K562 (cell line): ENCODE measurements around the gene BMF. TPM values are rescaled to one million over a fixed set of nuclear protein-coding genes. Genes with fewer than 3 reads are reported as not detected.

Experiments
- ATAC-seq: fragments of 200-7000 bp; cut with Tn5 transposase; 3 replicates; pipeline ENCODE4 v1.9.1; 2020; ENCODE audit warnings: moderate library complexity
- BruUV-seq: library from RNA; stranded (reverse); fragments of 400-500 nt; replicated peaks from 2 replicates; lab custom pipeline; 2021; lab: Mats Ljungman, UMichigan
- CTCF ChIA-PET: fragments of 300-600 bp; formaldehyde crosslinking; extraction: SDS; loops from one replicate; lab custom pipeline; 2021; ENCODE audit warnings: low intra/inter-chr PET ratio; lab: Yijun Ruan, JAX
- POLR2A ChIA-PET: fragments of 300-600, 350-650 bp; sonication (Branson Sonifier 250); formaldehyde crosslinking; extraction: SDS; loops from one replicate; lab custom pipeline; 2021; ENCODE audit warnings: antibody characterized with exemption, inconsistent platforms; lab: Yijun Ruan, JAX
- DNase-seq, 4 experiments: peaks; one replicate each; pipeline versions ENCODE4 v3.0.0 to v3.0.0-alpha.2; 2011 to 2018; ENCODE audit warnings: low spot score in 3 of 4, mixed read lengths in 3 of 4; ENCODE audit errors: extremely low read depth in 1 of 4
- FAIRE-seq: peaks from 2 replicates; lab custom pipeline; 2011; peaks lifted over from hg19 to GRCh38; lab: Jason Lieb, UNC
- H2AFZ ChIP-seq: 2 replicates; pipeline ENCODE4 v1.6.0; 2011; ENCODE audit warnings: low read depth, low read length, control low read depth, inconsistent platforms
- H3K27ac ChIP-seq: fragments of 200-600 bp; 3 replicates; pipeline ENCODE4 v1.8.0; 2011; ENCODE audit warnings: low read depth, mild to moderate bottlenecking, control low read depth, inconsistent platforms, low read length, moderate library complexity, mixed read lengths; ENCODE audit errors: extremely low read depth
- H3K27me3 ChIP-seq, 2 experiments: fragments of 300-600 bp in 1 of 2; 2 replicates in 1 of 2; 3 replicates in 1 of 2; pipeline versions ENCODE4 v1.6.0 to v1.8.0; 2011; ENCODE audit warnings: inconsistent platforms in 2 of 2, low read length in 2 of 2, mild to moderate bottlenecking in 1 of 2, mixed read lengths in 1 of 2, moderate library complexity in 1 of 2; ENCODE audit not compliant: control insufficient read depth in 2 of 2, insufficient read depth in 2 of 2
- H3K36me3 ChIP-seq: fragments of 300-600 bp; 3 replicates; pipeline ENCODE4 v1.8.0; 2011; ENCODE audit warnings: mild to moderate bottlenecking, low read length, inconsistent platforms; ENCODE audit not compliant: control insufficient read depth, insufficient read depth
- H3K4me1 ChIP-seq, 2 experiments: fragments of 200-600 bp in 1 of 2; replicated peaks in 1 of 2; 2 replicates in 1 of 2; 3 replicates in 1 of 2; pipeline versions ENCODE4 v1.5.1 to v1.8.0; 2011; ENCODE audit warnings: inconsistent platforms in 2 of 2, low read length in 2 of 2, mild to moderate bottlenecking in 1 of 2, mixed read lengths in 1 of 2, moderate library complexity in 1 of 2; ENCODE audit not compliant: control insufficient read depth in 2 of 2, insufficient read depth in 2 of 2
- H3K4me2 ChIP-seq: 2 replicates; pipeline ENCODE4 v1.6.1; 2011; ENCODE audit warnings: low read length, control low read depth, inconsistent platforms, mixed read lengths; ENCODE audit not compliant: insufficient read depth
- H3K4me3 ChIP-seq: fragments of 200-600 bp; sonication (generic), shearing (Covaris generic); 2 replicates; pipeline ENCODE4 v1.5.1; 2016; ENCODE audit warnings: control low read depth, inconsistent platforms
- H3K79me2 ChIP-seq: fragments of 200-600 bp; 3 replicates; pipeline ENCODE4 v1.8.0; 2011; ENCODE audit warnings: low read length, inconsistent platforms; ENCODE audit not compliant: control insufficient read depth, insufficient read depth
- H3K9ac ChIP-seq, 2 experiments: 2 replicates each; pipeline versions ENCODE4 v1.6.0 to v1.6.1; 2011; ENCODE audit warnings: low read depth in 2 of 2, low read length in 2 of 2, control low read depth in 1 of 2, inconsistent platforms in 1 of 2, mild to moderate bottlenecking in 1 of 2, mixed read lengths in 1 of 2; ENCODE audit not compliant: insufficient read depth in 1 of 2
- H3K9me1 ChIP-seq: one replicate; pipeline ENCODE4 v1.6.0; 2011; ENCODE audit warnings: inconsistent platforms, mild to moderate bottlenecking, low read length, moderate library complexity; ENCODE audit not compliant: control insufficient read depth, insufficient read depth
- H3K9me3 ChIP-seq: replicated peaks from 2 replicates; pipeline ENCODE4 v1.5.1; 2011; ENCODE audit warnings: low read depth, low read length, inconsistent platforms; ENCODE audit not compliant: control insufficient read depth, insufficient read depth
- H4K20me1 ChIP-seq: replicated peaks from 2 replicates; pipeline ENCODE4 v1.6.1; 2011; ENCODE audit warnings: low read length, inconsistent platforms, mixed read lengths; ENCODE audit not compliant: control insufficient read depth, insufficient read depth
- NFIC ChIP-seq: fragments of 450-650 bp; IDR thresholded peaks from 2 replicates; pipeline ENCODE4 v1.6.1; 2017; ENCODE audit warnings: mild to moderate bottlenecking, inconsistent platforms
- POLR3A ChIP-seq: IDR thresholded peaks from 2 replicates; pipeline ENCODE4 v1.6.1; 2011; ENCODE audit warnings: borderline replicate concordance, mild to moderate bottlenecking, moderate library complexity; ENCODE audit not compliant: insufficient read length, insufficient read depth; ENCODE audit errors: extremely low read depth
- PTTG1 ChIP-seq: fragments of 450-650 bp; IDR thresholded peaks from 2 replicates; pipeline ENCODE4 v1.6.1; 2016; ENCODE audit warnings: low read depth, mild to moderate bottlenecking, missing genetic modification characterization, missing compliant biosample characterization
- RBM14 ChIP-seq: fragments of 200-400 bp; formaldehyde crosslinking; IDR thresholded peaks from 2 replicates; pipeline ENCODE4 v1.6.1; 2018; ENCODE audit warnings: low read depth, mild to moderate bottlenecking, low read length, moderate library complexity, borderline replicate concordance; ENCODE audit not compliant: insufficient read depth
- WGBS: fragments of 100-300 bp; shearing (Covaris generic); methylation state at CpG from one replicate; pipeline ENCODE4 v1.1.6; 2016; ENCODE audit warnings: low coverage, mixed read lengths; ENCODE audit not compliant: insufficient coverage; ENCODE audit errors: missing lambda C conversion rate; 5-methylcytosine and 5-hydroxymethylcytosine counted together
- in situ Hi-C: fragments of 300-500 bp; cut with MboI; formaldehyde crosslinking; loops from 4 replicates; pipeline ENCODE4 v1.15.0; 2018; ENCODE audit warnings: inconsistent platforms, mixed read lengths
- intact Hi-C: fragments of 100-400 bp; cut with micrococcal nuclease; formaldehyde crosslinking; loops from 2 replicates; pipeline ENCODE4 v1.14.2; 2022
- polyA plus RNA-seq, 8 experiments: library from polyadenylated mRNA; depleted of rRNA in 4 of 8; stranded (reverse) in 5 of 8; unstranded in 3 of 8; fragments of >200 nt; fragmentation: Nextera tagmentation in 2 of 8; fragmentation: Illumina TruSeq in 1 of 8; extraction: Ambion mirVana in 2 of 8; extraction: Trizol in 1 of 8; gene quantifications; 2 replicates each; pipeline versions ENCODE4 v1.2.1 to v1.2.3, GENCODE V29; 2011 to 2014; ENCODE audit warnings: inconsistent platforms in 1 of 8, missing spikeins in 1 of 8
- total RNA-seq, 7 experiments: library from RNA; depleted of rRNA in 6 of 7; stranded (reverse); fragments of >200 nt in 6 of 7; fragmentation: Illumina TruSeq in 2 of 7; extraction: Trizol in 2 of 7; gene quantifications; 2 replicates each; pipeline versions ENCODE4 v1.2.1 to v1.2.3, GENCODE V29; 2011 to 2021; ENCODE audit warnings: low replicate concordance in 1 of 7

The BMF gene
- total and polyA plus RNA-seq, 9 of the 15 experiments (the other 6 are each of a cell fraction or from before 2014, with no cell fraction given) = 0.25 to 0.91 (median 0.59) TPM; not detected in 2

DNA sequence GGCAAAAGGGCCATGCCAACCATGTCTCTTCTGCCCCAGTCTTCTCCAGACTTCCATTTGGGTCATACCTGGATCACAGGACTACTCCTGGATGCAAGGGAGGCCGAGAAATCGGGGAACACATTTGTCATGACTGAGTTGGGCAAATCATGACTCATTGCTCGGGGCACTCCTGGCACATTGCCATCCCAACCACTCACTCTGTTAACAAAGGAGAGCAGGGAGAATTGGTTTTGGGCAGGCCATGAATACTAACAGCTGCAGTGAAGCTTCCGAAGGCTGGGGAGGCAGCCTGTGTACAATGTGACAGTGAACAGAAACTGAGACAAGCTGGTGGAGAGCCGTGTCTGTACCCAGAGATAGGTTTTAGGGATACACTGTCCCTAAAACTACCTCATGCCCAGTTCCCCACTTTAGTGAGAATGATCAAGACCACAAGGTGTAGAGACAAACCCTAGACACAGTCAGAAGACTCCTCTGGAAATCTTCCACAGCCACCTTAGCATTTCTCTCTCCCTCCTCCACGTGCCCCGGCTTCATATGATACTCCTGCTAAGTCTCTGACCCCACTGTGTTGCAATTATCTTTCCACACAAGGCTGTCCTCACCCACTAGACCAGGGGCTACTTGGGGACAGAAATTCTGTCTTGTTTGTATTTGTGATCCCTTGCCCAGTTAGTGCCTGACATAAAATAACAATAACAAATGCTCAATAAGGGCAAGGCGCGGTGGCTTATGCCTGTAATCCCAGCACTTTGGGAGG, 41.7 kb upstream of the BMF start:
- Histone ChIP-seq H2AFZ (peak overlapping the region; percentile 46), H3K79me2 (no peaks in the 10 kb centered on the region), H3K4me2 (no peak overlapping the region), H4K20me1 (no peaks in the 10 kb centered on the region)
- TF ChIP-seq NFIC (peak; percentile 70), RBM14 (no peak), PTTG1 (tag) (no peak), POLR3A (no peak)
- TF ChIP-seq, all 486 proteins: peak for 1
- no peaks in the 10 kb centered on the region for H3K4me1 ChIP-seq
- no peaks in the 10 kb centered on the region for H3K9me1 ChIP-seq
- H3K36me3 ChIP-seq = no peaks in the 10 kb centered on the region
- in situ Hi-C loops (loop anchor here (5.0 kb wide), 1 partner anchor 98 kb away; no protein-coding TSS in a partner anchor), intact Hi-C loops (no loop called here)
- 0 out of 4 replicates have a peak overlapping the region, but pooled peaks of 1 of the 2 experiments have one; percentile 9 for H3K9ac ChIP-seq
- no TSS peak for BruUV-seq
- no peak overlapping the region for H3K27ac ChIP-seq
- no peak for ATAC-seq
- POLR2A ChIA-PET = interaction anchor here (1.2 kb wide), 1 partner anchor 11 kb away, joined by 3 read pairs; the partner anchor contains the start of gene BUB1B
- DNase-seq = no peak
- H3K4me3 ChIP-seq = no peak overlapping the region
- H3K27me3 ChIP-seq = 0 out of 5 replicates have a peak, but pooled peaks cover 0 to 3% of the 10 kb centered on the region in 2 experiments
- no peak for FAIRE-seq
- 11% methylated on average over 9 of the region's 9 CpGs for WGBS
- CTCF ChIA-PET = no interaction called here
- H3K9me3 ChIP-seq = no peaks in the 10 kb centered on the region
